Stimulated activated CD4-positive, alpha-beta T cell treated with anti-CD3 and anti-CD28 coated beads, Interleukin-2, amount 100 ng/mL, for 4 hours (primary cell): ENCODE measurements around the gene CYP24A1.

Source experiments
- DNase-seq: peaks from one replicate; pipeline ENCODE4 v3.0.0-alpha.2; 2020; ENCODE audit warnings: low read depth

The CYP24A1 gene

GRCh38 chr20:54201268-54201846, 27.6 kb upstream of the CYP24A1 start:
- DNase-seq: no peak

- DNase-seq: no peak
Measured at GRCh38 chr20:54200487-54201267, 26.9 kb upstream of the CYP24A1 start.

- peak; percentile 37 for DNase-seq
Measured at GRCh38 chr20:54199721-54200176, 26.0 kb upstream of the CYP24A1 start.

GRCh38 chr20:54199283-54199682, 25.5 kb upstream of the CYP24A1 start:
- DNase-seq: no peak

GRCh38 chr20:54197621-54198604, 24.1 kb upstream of the CYP24A1 start:
- no peak for DNase-seq

- DNase-seq: no peak
Measured at GRCh38 chr20:54195483-54196472, 22.0 kb upstream of the CYP24A1 start.

GRCh38 chr20:54194724-54195438, 21.1 kb upstream of the CYP24A1 start:
- no peak for DNase-seq

- no peak for DNase-seq
Measured at GRCh38 chr20:54193817-54194216, 20.0 kb upstream of the CYP24A1 start.

GRCh38 chr20:54190217-54190616, 16.4 kb upstream of the CYP24A1 start:
- no peak for DNase-seq

- no peak for DNase-seq
Measured at GRCh38 chr20:54189630-54190029, 15.8 kb upstream of the CYP24A1 start.

- no peak for DNase-seq
Measured at GRCh38 chr20:54188132-54188849, 14.5 kb upstream of the CYP24A1 start.

GRCh38 chr20:54184904-54185626, 11.3 kb upstream of the CYP24A1 start:
- no peak for DNase-seq

- DNase-seq: no peak
Measured at GRCh38 chr20:54184071-54184470, 10.3 kb upstream of the CYP24A1 start.

- no peak for DNase-seq
Measured at GRCh38 chr20:54180931-54181330, 7.1 kb upstream of the CYP24A1 start.

GRCh38 chr20:54179946-54180345, 6.2 kb upstream of the CYP24A1 start:
- DNase-seq: no peak

- no peak for DNase-seq
Measured at GRCh38 chr20:54178256-54178655, 4.5 kb upstream of the CYP24A1 start.

GRCh38 chr20:54177378-54177777, 3.6 kb upstream of the CYP24A1 start:
- DNase-seq: no peak

- DNase-seq: no peak
Measured at GRCh38 chr20:54176610-54177009, 2.8 kb upstream of the CYP24A1 start.
